NK-92 (cell line): Measurements from ENCODE around the gene IGLL1.
"Not testable (repeated sequence)": the region's sequence is repeated elsewhere in the genome, so short reads cannot be mapped to it uniquely, and the experiment has no call there.

Experiments
- DNase-seq: peaks from one replicate; lab custom pipeline; 2025; ENCODE audit not compliant: unreplicated experiment; lab: John Stamatoyannopoulos, UW

The IGLL1 gene

DNA sequence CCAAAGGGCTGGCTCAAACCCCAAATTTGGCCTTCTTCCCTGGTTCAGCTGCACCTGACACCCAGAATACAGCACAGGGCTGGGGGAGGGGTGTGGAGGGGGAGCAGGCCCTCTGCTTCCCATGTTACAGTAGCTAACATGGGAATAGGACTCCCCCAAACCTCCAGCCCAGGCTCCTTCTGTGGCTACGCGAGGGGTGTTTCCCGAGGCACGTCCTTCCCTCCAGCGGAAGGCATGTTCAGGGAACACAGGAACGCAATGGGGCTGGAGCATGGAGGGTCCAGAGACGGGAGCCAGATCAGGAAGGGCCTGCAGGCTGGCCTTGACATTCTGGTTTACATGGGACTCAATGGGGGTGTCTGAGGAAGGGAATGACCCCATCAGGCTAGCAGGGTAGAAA is 11.8 kb upstream of the IGLL1 start:
- DNase-seq: no peak

GRCh38 chr22:23591201-23591791 is 11.2 kb upstream of the IGLL1 start:
- DNase-seq: no peak

DNA sequence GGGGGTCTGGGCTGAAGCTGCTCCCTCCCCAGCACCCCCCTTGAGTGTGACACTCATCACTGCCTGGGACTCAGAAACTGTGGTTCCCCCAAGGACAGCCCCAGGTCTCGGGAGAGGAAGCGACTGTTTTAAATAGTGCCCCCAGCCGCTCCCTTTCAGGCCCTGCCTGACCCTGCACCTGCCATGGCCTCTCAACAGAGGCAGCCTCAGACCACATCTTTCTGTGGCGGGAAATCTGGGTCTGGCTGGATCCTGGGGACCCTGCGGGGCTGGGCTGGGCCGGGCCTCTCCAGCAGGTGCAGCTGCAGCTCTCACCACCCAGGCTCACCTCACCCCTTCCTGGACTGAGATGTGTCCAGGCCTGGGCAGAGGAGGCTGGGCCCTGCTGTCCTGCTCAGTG is 3.7 kb upstream of the IGLL1 start:
- DNase-seq: no peak

DNA sequence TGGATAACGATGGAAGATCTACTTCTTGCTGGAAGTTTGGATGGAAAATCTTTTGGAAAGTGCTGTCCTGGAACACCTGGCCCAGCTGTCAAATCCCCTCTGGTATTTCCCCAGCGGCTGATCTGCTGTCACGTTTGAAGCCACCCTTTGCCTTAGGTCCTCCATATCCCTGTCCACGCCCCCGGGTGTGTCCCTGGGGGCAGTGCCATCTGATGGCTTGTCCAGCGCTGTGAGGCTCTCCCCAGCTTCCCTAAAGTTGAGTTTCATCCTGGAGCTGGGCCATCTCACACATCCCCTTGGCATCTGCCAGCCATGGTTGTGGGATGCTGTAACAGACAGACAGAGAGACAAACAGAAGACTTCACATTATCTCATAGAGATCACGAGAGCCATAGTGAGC is 3.1 kb upstream of the IGLL1 start:
- no peak for DNase-seq

DNA sequence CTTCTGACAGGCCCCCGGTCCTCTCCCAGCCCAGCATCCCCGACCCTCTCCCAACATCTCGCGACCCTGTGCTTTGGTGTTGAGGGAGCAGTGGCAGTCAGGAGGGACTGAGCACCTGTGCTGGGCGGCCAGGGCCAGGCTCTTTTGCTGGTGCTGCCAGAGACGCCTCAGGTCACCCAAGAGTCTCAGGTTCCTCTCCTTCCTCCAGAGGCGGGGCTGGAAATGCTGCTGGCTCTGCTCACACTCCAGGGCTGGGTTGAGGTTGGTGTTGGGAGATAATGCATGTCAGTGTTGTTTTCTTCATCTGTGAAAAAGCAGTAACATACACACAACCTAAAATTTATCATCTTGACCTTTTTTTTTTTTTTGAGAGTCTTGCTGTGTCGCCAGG is 1.2 kb upstream of the IGLL1 start:
- no peak for DNase-seq

DNA sequence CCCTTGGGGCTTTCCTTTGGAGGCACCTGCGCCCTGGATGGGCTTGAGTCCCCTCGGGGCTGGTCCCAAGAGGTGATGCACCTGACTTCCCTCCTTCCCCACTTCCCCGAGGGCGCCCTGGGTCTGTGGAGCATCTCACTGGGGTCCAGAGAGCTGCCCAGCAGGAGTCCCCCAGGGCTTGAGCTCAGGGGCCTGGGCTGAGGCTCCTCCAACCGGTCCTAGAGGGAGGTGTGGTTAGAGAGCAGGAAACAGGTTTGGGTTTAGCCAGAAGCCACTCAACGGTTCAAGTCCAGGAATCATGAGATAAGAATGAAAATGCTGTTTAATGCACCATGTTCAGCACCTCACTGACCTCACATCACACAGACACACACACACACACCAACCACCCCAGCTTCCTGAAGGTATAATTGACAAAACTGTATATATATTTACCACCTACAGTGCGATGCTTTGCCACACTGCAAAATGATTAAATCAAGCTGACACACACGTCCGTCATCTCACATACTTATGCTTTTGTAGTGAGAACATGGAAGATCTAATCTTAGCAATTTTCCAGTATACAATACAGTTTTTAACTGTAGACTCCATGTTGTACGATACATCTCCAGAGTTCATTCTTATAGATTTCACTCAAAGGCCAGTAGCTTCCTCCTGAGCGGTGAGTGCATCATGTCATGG is 628 bp upstream of the IGLL1 start:
- no peak for DNase-seq

DNA sequence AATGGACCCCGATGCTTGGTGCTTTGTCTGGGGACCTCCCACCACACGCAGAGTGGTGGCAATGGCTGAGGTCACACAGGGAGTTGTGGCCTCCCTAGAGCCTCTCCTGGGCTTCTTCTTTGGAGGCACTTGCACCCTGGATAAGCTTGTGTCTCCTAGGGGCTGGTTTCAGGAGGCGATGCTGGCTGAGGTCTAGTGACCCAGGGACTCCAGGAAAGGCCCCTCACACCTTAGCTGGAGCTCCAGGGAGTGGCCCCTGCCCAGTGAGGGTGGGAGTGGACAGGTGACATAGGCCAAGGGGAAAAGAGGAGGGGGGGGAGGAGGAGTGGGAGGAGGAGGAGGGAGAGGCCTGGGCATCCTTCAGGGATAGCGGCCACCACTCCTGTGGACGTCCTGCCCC is 810 bp downstream of the IGLL1 start:
- DNase-seq: no peak

GRCh38 chr22:23578306-23578705 is 1.8 kb downstream of the IGLL1 start:
- no peak for DNase-seq

DNA sequence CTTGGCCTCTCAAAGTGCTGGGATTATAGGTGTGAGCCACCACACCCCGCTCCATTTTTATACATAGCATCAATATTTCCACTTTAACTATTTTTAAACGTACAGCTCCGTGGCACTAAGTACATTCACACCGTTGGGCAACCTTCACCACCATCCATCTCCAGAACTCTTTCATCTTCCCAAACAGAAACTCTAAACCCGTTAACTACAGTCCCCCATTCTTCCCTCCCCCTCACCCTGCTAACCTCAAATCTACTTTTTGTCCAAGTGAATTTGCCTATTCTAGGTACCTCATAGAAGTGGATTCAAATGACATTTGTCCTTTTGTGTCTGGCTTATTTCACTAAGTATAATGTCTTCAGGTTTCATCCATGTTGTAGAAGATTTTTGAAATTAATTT is 3.4 kb downstream of the IGLL1 start:
- DNase-seq: no peak

GRCh38 chr22:23575601-23576000 is 4.5 kb downstream of the IGLL1 start:
- no peak for DNase-seq

GRCh38 chr22:23574877-23575276 is 5.2 kb downstream of the IGLL1 start:
- no peak for DNase-seq

DNA sequence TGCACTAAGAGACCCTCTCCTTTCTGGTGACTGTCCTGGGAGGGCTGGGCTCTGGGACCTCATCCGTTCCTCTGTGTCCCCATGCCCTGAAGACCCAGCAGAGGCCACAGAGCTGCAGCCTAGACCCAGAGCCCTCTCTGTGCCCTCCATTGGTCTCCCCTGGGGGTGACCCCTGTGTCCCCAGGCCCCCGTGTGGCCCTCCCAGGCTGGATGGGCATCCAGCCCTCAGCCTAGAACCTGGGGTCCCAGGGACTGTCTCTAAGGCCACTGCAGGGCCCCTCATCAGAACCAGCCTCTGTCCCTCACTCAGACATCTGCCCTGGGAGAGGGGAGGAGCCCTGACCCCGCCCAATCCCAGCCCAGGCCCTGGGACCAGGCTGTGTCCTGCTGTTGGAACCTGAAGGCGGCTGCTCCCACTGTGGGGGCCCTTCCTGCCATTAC is 5.7 kb downstream of the IGLL1 start:
- DNase-seq: no peak

DNA sequence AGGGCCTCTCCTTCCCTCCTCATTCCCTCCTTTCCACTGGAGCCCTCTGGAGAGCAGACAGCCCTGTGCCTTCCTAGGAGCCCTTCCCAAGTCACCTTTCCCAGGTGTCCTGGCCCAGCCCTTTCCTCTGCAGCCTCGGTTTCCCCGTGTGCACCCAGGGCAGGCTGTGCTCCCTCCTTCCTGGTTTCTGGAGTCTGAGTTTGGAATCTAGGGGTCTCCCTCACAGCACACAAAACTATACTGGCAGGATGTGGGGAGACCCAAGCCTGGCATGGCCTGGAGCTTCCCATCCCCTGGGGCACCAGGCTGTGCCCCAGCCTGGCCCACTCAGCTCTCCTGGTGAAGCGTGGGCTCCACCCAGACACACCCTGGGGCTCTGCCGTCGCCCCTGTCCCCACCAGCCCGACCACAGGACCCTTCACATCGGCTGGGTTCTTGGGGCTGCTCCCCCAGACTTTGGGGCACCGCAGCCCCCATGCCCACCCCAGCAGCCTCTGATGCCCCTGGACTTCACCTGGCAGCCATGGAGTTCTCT is 6.3 kb downstream of the IGLL1 start:
- DNase-seq: not testable (repeated sequence)

DNA sequence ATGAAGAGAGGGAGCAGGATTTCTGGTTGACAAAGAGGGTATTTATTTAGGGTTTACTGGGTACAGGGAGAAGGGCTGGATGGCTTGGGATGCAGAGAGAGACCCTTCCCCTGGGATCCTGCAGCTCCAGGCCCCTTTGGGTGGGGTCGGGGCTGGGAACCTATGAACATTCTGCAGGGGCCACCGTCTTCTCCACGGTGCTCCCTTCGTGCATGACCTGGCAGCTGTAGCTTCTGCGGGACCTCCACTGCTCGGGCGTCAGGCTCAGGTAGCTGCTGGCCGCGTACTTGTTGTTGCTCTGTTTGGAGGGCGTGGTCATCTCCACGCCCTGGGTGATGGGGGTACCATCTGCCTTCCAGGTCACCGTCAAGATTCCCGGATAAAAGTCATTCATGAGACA is 7.0 kb downstream of the IGLL1 start:
- not testable (repeated sequence) for DNase-seq

GRCh38 chr22:23571486-23571885 is 8.6 kb downstream of the IGLL1 start:
- DNase-seq: no peak

GRCh38 chr22:23570681-23571080 is 9.4 kb downstream of the IGLL1 start:
- DNase-seq: no peak

DNA sequence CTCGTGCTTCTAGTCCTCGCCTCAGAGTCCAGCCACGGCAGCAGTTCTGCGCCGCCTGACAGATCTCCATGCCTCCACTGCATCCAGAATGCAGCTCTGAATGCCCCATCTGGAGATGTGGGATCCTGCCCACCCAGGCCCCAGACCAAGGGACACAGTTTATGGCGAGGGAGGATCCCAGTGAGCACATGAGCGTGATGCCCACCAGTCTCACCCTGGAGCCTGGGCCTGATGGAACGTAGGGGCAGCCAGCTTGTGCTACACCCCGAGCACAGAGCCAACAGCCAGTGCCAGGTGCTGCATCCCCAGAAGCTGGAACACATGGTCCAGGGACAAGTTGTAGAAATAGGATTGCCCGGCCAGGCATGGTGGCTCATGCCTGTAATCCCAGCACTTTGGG is 10.4 kb downstream of the IGLL1 start:
- DNase-seq: no peak

DNA sequence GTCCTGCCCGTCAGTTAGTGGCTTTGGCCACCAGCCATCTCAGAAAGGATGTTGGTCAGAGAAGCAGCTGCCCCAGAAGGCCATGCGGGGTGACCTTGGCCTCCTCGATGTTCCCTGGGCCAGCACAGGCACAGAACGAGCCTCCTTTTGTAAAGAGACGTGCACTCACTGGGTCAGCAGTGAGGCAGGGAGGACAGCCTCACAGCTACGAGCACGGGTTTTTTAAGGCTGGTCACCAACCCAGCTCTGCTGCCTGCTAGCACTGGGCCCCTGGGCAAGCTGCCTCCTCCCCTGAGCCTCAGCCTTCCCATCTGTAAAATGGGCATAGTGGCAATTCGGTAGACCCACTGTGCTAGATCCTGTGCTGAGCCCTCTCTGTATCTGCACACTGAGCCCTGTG is 10.8 kb downstream of the IGLL1 start:
- DNase-seq: no peak

DNA sequence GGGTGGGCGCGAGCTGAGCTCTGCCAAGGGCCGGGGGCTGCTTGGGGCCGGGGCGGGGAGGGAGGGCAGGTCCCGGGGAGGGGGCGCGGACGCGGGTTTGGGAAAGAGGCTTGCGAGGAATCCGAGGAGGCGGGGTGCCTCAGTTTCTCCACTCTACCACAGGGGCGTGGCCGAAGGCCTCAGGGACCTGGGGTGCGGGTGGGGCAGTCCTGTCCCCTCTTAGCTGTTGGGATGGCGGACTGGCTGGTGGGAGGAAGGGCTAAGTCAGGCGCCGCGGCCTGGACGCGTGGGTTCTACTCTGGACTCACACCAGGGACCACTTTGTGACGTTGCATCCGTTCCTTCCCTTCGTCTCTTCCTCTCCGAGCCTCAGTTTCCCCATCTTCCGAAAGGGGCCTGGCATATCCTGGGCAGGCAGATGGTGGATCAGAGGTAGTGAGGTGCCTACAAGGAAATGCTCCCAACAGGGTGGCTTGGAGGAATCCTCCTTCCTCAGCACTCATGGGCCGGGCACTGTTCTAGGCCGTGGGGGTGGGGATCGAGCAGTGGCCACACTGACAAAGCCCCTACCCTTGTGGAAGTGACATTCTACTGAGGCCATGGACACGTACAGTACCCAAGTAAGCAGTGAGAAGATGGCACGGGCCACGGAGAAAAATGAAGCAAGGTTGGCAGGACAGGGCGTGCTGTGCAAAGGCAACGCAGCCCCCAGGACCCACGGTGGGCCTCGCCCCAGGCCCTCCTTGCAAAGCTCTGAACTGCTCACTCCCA is 13.2 kb downstream of the IGLL1 start:
- DNase-seq: no peak

- DNase-seq: no peak
These were observed 14.0 kb downstream of the IGLL1 start for GRCh38 chr22:23565915-23566704.

GRCh38 chr22:23565305-23565914 is 14.7 kb downstream of the IGLL1 start:
- DNase-seq: no peak
